ENCODE results near the gene MOCS1.

Gene MOCS1

GRCh38 chr6:39908838-39909583 is 25.3 kb downstream of the MOCS1 start:
- no peak for TF ChIP-seq POLR2AphosphoS5 (IDR thresholded peaks at IDR 0.05; ENCODE audit: low read depth, low read length)
- no peak for TF ChIP-seq REST (IDR thresholded peaks at IDR 0.05; ENCODE audit: insufficient read depth in 1 of 2, low read depth in 2 of 2, low read length in 2 of 2)
- TF ChIP-seq SIN3A (IDR thresholded peaks at IDR 0.05; ENCODE audit: borderline replicate concordance, insufficient read depth, low read length), result no peak
- TF ChIP-seq FOXP2 (optimal IDR thresholded peaks at IDR 0.05; ENCODE audit: borderline replicate concordance, extremely low read depth, extremely low read length, insufficient read depth), result no peak

GRCh38 chr6:39907871-39908575 is 26.2 kb downstream of the MOCS1 start:
- TF ChIP-seq REST (IDR thresholded peaks at IDR 0.05; ENCODE audit: insufficient read depth in 1 of 2, low read depth in 2 of 2, low read length in 2 of 2) (no peak), TAF1 (IDR thresholded peaks at IDR 0.05; ENCODE audit: borderline replicate concordance, insufficient read depth, low read length) (no peak), FOXP2 (optimal IDR thresholded peaks at IDR 0.05; ENCODE audit: borderline replicate concordance, extremely low read depth, extremely low read length, insufficient read depth) (no peak), POLR2AphosphoS5 (IDR thresholded peaks at IDR 0.05; ENCODE audit: low read depth, low read length) (no peak), SIN3A (IDR thresholded peaks at IDR 0.05; ENCODE audit: borderline replicate concordance, insufficient read depth, low read length) (no peak)

- TF ChIP-seq FOXP2 (optimal IDR thresholded peaks at IDR 0.05; ENCODE audit: borderline replicate concordance, extremely low read depth, extremely low read length, insufficient read depth) (no peak), REST (IDR thresholded peaks at IDR 0.05; ENCODE audit: insufficient read depth in 1 of 2, low read depth in 2 of 2, low read length in 2 of 2) (no peak), SIN3A (IDR thresholded peaks at IDR 0.05; ENCODE audit: borderline replicate concordance, insufficient read depth, low read length) (no peak), TAF1 (IDR thresholded peaks at IDR 0.05; ENCODE audit: borderline replicate concordance, insufficient read depth, low read length) (no peak), POLR2AphosphoS5 (IDR thresholded peaks at IDR 0.05; ENCODE audit: low read depth, low read length) (no peak)
These were observed 27.9 kb downstream of the MOCS1 start for GRCh38 chr6:39906318-39906761.

GRCh38 chr6:39905640-39905975 is 28.7 kb downstream of the MOCS1 start:
- no peak for TF ChIP-seq FOXP2 (optimal IDR thresholded peaks at IDR 0.05; ENCODE audit: borderline replicate concordance, extremely low read depth, extremely low read length, insufficient read depth)
- TF ChIP-seq POLR2AphosphoS5 (IDR thresholded peaks at IDR 0.05; ENCODE audit: low read depth, low read length), result no peak
- no peak for TF ChIP-seq SIN3A (IDR thresholded peaks at IDR 0.05; ENCODE audit: borderline replicate concordance, insufficient read depth, low read length)
- no peak for TF ChIP-seq REST (IDR thresholded peaks at IDR 0.05; ENCODE audit: insufficient read depth in 1 of 2, low read depth in 2 of 2, low read length in 2 of 2)
- TF ChIP-seq TAF1 (IDR thresholded peaks at IDR 0.05; ENCODE audit: borderline replicate concordance, insufficient read depth, low read length), result no peak
